Stomach (tissue), 4 donors: ENCODE results near the gene ZNF689.

Experiments
- CTCF ChIP-seq, 7 experiments: fragments of 450-650 bp in 4 of 7; fragments of 200-600 bp in 3 of 7; sonication (generic) in 3 of 7; IDR thresholded peaks; one replicate each; pipeline ENCODE4 v1.5.1; 2016 to 2019; ENCODE audit warnings: antibody characterized with exemption in 7 of 7, control low read depth in 2 of 7, mild to moderate bottlenecking in 1 of 7
- POLR2A ChIP-seq, 4 donors: fragments of 450-650 bp; IDR thresholded peaks; one replicate each; pipeline ENCODE4 v1.6.1; 2016; ENCODE audit warnings: antibody characterized with exemption in 4 of 4, control low read depth in 2 of 4, mild to moderate bottlenecking in 1 of 4, moderate library complexity in 1 of 4

GRCh38 chr16:30553393-30553899, 56.7 kb downstream of the ZNF689 start:
- no peak for TF ChIP-seq CTCF (IDR thresholded peaks at IDR 0.05)
- TF ChIP-seq POLR2A (IDR thresholded peaks at IDR 0.05) = no peak
